ENCODE data around the gene DENND4B. TPM values are rescaled to one million over a fixed set of nuclear protein-coding genes. Genes with fewer than 3 reads are reported as not detected.
"Not testable (repeated sequence)": the region's sequence is repeated elsewhere in the genome, so short reads cannot be mapped to it uniquely, and the experiment has no call there.

The DENND4B gene
- total and polyA plus RNA-seq, 2 of the 4 experiments (the other 2 are of a cell fraction), result 1.8 to 25.2 TPM

- H2BK5ac ChIP-seq (ENCODE audit: low read depth, low read length, poor library complexity, severe bottlenecking); H3K4me1 ChIP-seq (ENCODE audit: control insufficient read depth, insufficient read depth, low read length); H3K23ac ChIP-seq (ENCODE audit: low read depth, low read length); H4K5ac ChIP-seq (ENCODE audit: low read depth, low read length); H2AFZ ChIP-seq (replicated peaks; ENCODE audit: low read length, poor library complexity); H3K9me3 ChIP-seq (ENCODE audit: control insufficient read depth, insufficient read depth, low read length); DNase-seq; H3K4ac ChIP-seq (ENCODE audit: low read depth, low read length); H4K20me1 ChIP-seq (ENCODE audit: insufficient read depth, low read length); H2AK9ac ChIP-seq (replicated peaks; ENCODE audit: low read depth, low read length, poor library complexity); POLR2A ChIA-PET (ENCODE audit: unreplicated experiment); H2AK5ac ChIP-seq (ENCODE audit: low read depth, low read length); H3K4me2 ChIP-seq (ENCODE audit: low read depth, low read length); H3K14ac ChIP-seq (replicated peaks; ENCODE audit: low read depth, low read length); in situ Hi-C loops (cut with MboI; ENCODE audit: low sequenced_read_pairs); H3K27me3 ChIP-seq (ENCODE audit: control insufficient read depth, insufficient read depth, low read length); H3K27ac ChIP-seq (ENCODE audit: insufficient read depth, low read length); H2BK120ac ChIP-seq (ENCODE audit: low read depth, low read length); H4K91ac ChIP-seq (ENCODE audit: insufficient read depth, low read depth, low read length); H3K56ac ChIP-seq (ENCODE audit: extremely low read depth, insufficient read depth, low read length); H3K9ac ChIP-seq (ENCODE audit: low read depth, low read length); H2BK20ac ChIP-seq (ENCODE audit: low read depth, low read length); H3K4me3 ChIP-seq (ENCODE audit: insufficient read depth, low read depth, low read length); H2BK15ac ChIP-seq (ENCODE audit: low read depth, low read length); dilution Hi-C loops (cut with HindIII; ENCODE audit: low sequenced_read_pairs, unreplicated experiment); H3K18ac ChIP-seq (ENCODE audit: low read depth, low read length); CTCF ChIA-PET; H4K8ac ChIP-seq (ENCODE audit: low read depth in 2 of 2, low read length in 2 of 2); ATAC-seq (ENCODE audit: low read depth): not testable (repeated sequence)
- BruUV-seq (replicated peaks), result TSS peak; percentile 91
- intact Hi-C loops (cut with micrococcal nuclease), result loop anchor here (10.0 kb wide), 1 partner anchor 477 kb away; no protein-coding TSS in a partner anchor
- H3K79me1 ChIP-seq (ENCODE audit: low read depth in 1 of 2, low read length in 2 of 2), result peaks cover 28 to 57% of the 10 kb centered on the region in 2 experiments
- peaks cover 14% of the 10 kb centered on the region for H3K9me1 ChIP-seq (ENCODE audit: insufficient read depth, low read length)
- WGBS, 2 experiments (ENCODE audit: extremely low coverage in 2 of 2, insufficient read length in 1 of 2), result no CpG with 5 or more reads among the region's 2 CpGs
- H3K36me3 ChIP-seq (ENCODE audit: control insufficient read depth, insufficient read depth, low read length), result peaks cover 21% of the 10 kb centered on the region
These were observed 35.2 kb upstream of the DENND4B start for GRCh38 chr1:153981735-153982134.

GRCh38 chr1:153979091-153979490 lies 32.6 kb upstream of the DENND4B start:
- WGBS, 2 experiments (ENCODE audit: extremely low coverage in 2 of 2, insufficient read length in 1 of 2), result 100% methylated on average over 1 of the region's 12 CpGs; no CpG with 5 or more reads in 1 of the 2 experiments
- DNase-seq; H2BK20ac ChIP-seq (ENCODE audit: low read depth, low read length); H3K9me3 ChIP-seq (ENCODE audit: control insufficient read depth, insufficient read depth, low read length); dilution Hi-C loops (cut with HindIII; ENCODE audit: low sequenced_read_pairs, unreplicated experiment); H3K4me3 ChIP-seq (ENCODE audit: insufficient read depth, low read depth, low read length); H3K4ac ChIP-seq (ENCODE audit: low read depth, low read length); H2AFZ ChIP-seq (replicated peaks; ENCODE audit: low read length, poor library complexity); BruUV-seq (replicated peaks); H2AK5ac ChIP-seq (ENCODE audit: low read depth, low read length); H3K18ac ChIP-seq (ENCODE audit: low read depth, low read length); CTCF ChIA-PET; H3K4me2 ChIP-seq (ENCODE audit: low read depth, low read length); H4K20me1 ChIP-seq (ENCODE audit: insufficient read depth, low read length); H3K27me3 ChIP-seq (ENCODE audit: control insufficient read depth, insufficient read depth, low read length); H4K91ac ChIP-seq (ENCODE audit: insufficient read depth, low read depth, low read length); H2BK120ac ChIP-seq (ENCODE audit: low read depth, low read length); H4K8ac ChIP-seq (ENCODE audit: low read depth in 2 of 2, low read length in 2 of 2); H4K5ac ChIP-seq (ENCODE audit: low read depth, low read length); intact Hi-C loops (cut with micrococcal nuclease); POLR2A ChIA-PET (ENCODE audit: unreplicated experiment); H3K27ac ChIP-seq (ENCODE audit: insufficient read depth, low read length); H3K9ac ChIP-seq (ENCODE audit: low read depth, low read length); H2BK15ac ChIP-seq (ENCODE audit: low read depth, low read length); H2AK9ac ChIP-seq (replicated peaks; ENCODE audit: low read depth, low read length, poor library complexity); H2BK5ac ChIP-seq (ENCODE audit: low read depth, low read length, poor library complexity, severe bottlenecking); H3K14ac ChIP-seq (replicated peaks; ENCODE audit: low read depth, low read length); H3K23ac ChIP-seq (ENCODE audit: low read depth, low read length); H3K4me1 ChIP-seq (ENCODE audit: control insufficient read depth, insufficient read depth, low read length); H3K56ac ChIP-seq (ENCODE audit: extremely low read depth, insufficient read depth, low read length); ATAC-seq (ENCODE audit: low read depth): not testable (repeated sequence)
- H3K79me1 ChIP-seq (ENCODE audit: low read depth in 1 of 2, low read length in 2 of 2), result peaks cover 25 to 53% of the 10 kb centered on the region in 2 experiments
- peaks cover 34% of the 10 kb centered on the region for H3K36me3 ChIP-seq (ENCODE audit: control insufficient read depth, insufficient read depth, low read length)
- H3K9me1 ChIP-seq (ENCODE audit: insufficient read depth, low read length), result peaks cover 15% of the 10 kb centered on the region; the same call in 1 of the 2 replicates
- in situ Hi-C loops (cut with MboI; ENCODE audit: low sequenced_read_pairs), result loop anchor here (10.0 kb wide), 1 partner anchor 304 kb away; the partner anchor contains the start of genes ILF2 and NPR1
